ENCODE data around the gene DNAH3. TPM values are rescaled to one million over a fixed set of nuclear protein-coding genes. Genes with fewer than 3 reads are reported as not detected.

DNAH3 gene
- total and polyA plus RNA-seq, 2 of the 8 experiments (the other 6 are each of a cell fraction or from before 2014, with no cell fraction given), result 0.57 to 0.71 TPM

- no peak for TF ChIP-seq CHD7 (IDR thresholded peaks at IDR 0.05; ENCODE audit: insufficient replicate concordance, low read length)
- TF ChIP-seq TCF12 (IDR thresholded peaks at IDR 0.05; ENCODE audit: low read depth, low read length), result no peak
Observed at GRCh38 chr16:21060027-21060510, 90.6 kb downstream of the DNAH3 start (continued).

Data from H1 (cell line).